Dendritic cell treated with granulocyte-macrophage colony-stimulating factor and Interleukin-4, amounts not matched to agents 40 ng/mL and 50 ng/mL, for 4 days (primary cell): ENCODE data around the gene TYMP.

Source experiments
- H3K27ac Mint-ChIP-seq: one replicate; pipeline ENCODE4 v1.8.0; 2022; ENCODE audit warnings: mild to moderate bottlenecking, mixed read lengths
- H3K27me3 Mint-ChIP-seq: one replicate; pipeline ENCODE4 v1.8.0; 2022; ENCODE audit warnings: mild to moderate bottlenecking, mixed read lengths
- H3K36me3 Mint-ChIP-seq: one replicate; pipeline ENCODE4 v1.8.0; 2022; ENCODE audit warnings: low read depth, mixed read lengths
- H3K4me1 Mint-ChIP-seq: one replicate; pipeline ENCODE4 v1.8.0; 2022; ENCODE audit warnings: low read depth, mixed read lengths
- H3K4me3 Mint-ChIP-seq: one replicate; pipeline ENCODE4 v1.8.0; 2022; ENCODE audit warnings: mild to moderate bottlenecking, moderate library complexity, mixed read lengths
- H3K9me3 Mint-ChIP-seq: one replicate; pipeline ENCODE4 v1.8.0; 2022; ENCODE audit warnings: mixed read lengths
- intact Hi-C: fragments of 100-400 bp; cut with micrococcal nuclease; formaldehyde crosslinking; loops from one replicate; pipeline ENCODE4 v1.15.0; 2022

The TYMP gene

DNA sequence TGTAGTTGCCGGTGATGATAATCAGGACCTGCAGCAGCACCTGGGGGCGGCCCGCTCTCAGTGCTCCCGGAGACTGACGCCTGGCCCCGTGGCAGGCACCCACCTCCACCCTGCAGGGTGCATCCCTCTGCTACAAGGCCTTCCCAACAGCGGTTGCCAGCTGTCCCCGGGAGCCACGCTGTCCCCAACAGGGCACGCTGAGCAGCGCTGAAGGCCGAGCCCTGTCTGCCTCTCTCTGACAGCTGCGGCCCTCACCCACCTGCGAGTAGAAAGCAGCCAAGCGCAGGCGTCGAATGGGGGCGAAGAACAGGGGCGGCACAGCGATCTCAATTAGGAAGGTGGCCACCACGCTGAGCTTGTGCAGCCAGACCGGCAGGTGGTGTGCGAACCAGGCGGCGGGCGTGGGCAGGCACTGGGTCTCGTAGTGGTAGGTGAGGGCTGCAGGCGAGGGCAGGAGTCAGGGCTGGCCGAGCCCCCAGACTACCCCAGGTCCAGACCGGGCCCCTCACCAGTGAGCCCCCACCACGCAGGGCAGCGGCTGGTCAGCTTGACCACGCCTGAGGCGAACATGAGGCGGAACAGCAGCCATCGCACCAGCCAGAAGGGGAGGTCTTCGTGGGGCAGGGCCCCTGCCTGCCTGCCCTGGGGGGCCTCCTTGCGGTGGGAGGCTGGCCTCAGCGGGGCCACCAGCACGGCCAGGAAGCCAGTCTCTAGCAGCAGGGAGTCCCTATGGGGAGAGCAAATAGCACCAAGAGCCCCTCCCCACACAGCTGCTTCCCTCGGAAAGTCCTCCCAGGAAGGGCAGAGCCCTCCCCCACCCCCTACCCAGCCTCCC is 23.8 kb downstream of the TYMP start:
- Mint-ChIP-seq H3K27me3 (no peaks in the 10 kb centered on the region), H3K4me3 (peak overlapping the region; percentile 98), H3K27ac (no peak overlapping the region), H3K9me3 (no peaks in the 10 kb centered on the region), H3K4me1 (peaks cover 35% of the 10 kb centered on the region), H3K36me3 (peaks cover 55% of the 10 kb centered on the region)
- intact Hi-C loops: loop anchor here (5.0 kb wide), 1 partner anchor 76 kb away; the partner anchor contains the start of gene CHKB

- intact Hi-C loops: loop anchor here (5.0 kb wide), 1 partner anchor 77 kb away; the partner anchor contains the start of gene CHKB
- Mint-ChIP-seq H3K9me3 (no peaks in the 10 kb centered on the region), H3K27me3 (no peaks in the 10 kb centered on the region), H3K4me1 (peaks cover 35% of the 10 kb centered on the region), H3K4me3 (no peak overlapping the region), H3K36me3 (peaks cover 55% of the 10 kb centered on the region), H3K27ac (no peak overlapping the region)
Measured at GRCh38 chr22:50505276-50505775, 24.5 kb downstream of the TYMP start.

DNA sequence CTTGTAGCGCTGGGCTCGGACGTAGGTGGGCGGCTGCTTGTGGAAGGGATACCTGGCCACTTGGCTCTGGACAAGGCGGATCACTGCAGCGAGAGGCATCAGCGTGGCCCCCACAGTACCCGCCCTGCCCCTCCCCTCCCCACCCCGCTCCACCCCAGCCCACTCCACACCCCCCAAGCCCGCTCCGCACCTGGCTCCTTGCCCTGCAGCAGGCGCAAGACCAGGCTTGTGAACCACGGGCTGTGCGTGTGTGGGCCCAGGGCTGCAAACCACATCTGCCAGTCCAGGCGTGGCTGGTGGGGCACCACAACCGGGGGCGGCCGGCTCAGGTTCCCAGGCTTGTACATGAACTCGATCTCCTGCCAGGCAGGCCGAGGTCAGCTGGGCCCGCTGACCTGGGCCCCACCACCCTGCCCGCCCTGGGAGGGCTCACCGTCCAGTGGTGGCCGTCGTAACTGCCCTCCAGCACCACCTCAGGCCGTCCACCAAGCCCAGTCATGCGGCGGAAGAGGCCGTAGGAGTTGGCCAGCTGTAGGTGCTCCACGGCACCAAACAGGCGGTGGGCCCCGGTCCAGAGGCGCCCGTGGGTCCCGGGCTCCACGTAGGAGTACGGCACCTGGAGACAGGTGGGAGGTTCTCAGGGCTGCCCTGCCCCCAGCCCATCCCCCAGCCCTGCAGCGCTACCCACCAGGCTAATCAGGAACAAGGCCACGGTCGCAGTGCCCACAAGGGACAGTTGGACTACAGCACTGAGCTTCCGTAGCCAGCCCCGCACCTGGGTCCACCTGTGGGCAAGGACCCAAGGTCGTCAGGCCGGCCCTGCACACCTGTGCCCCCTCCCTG is 25.2 kb downstream of the TYMP start:
- peaks cover 55% of the 10 kb centered on the region for H3K36me3 Mint-ChIP-seq
- no peak overlapping the region for H3K27ac Mint-ChIP-seq
- peaks cover 33% of the 10 kb centered on the region for H3K4me1 Mint-ChIP-seq
- H3K9me3 Mint-ChIP-seq: no peaks in the 10 kb centered on the region
- H3K27me3 Mint-ChIP-seq: no peaks in the 10 kb centered on the region
- H3K4me3 Mint-ChIP-seq: no peak overlapping the region
- intact Hi-C loops: loop anchor here (5.0 kb wide), 1 partner anchor 78 kb away; the partner anchor contains the start of gene CHKB

GRCh38 chr22:50503475-50504145 is 26.2 kb downstream of the TYMP start:
- Mint-ChIP-seq H3K36me3 (peaks cover 55% of the 10 kb centered on the region), H3K9me3 (no peaks in the 10 kb centered on the region), H3K4me1 (peaks cover 27% of the 10 kb centered on the region), H3K4me3 (no peak overlapping the region), H3K27ac (no peak overlapping the region), H3K27me3 (peaks cover 2% of the 10 kb centered on the region)
- intact Hi-C loops: no loop called here

DNA sequence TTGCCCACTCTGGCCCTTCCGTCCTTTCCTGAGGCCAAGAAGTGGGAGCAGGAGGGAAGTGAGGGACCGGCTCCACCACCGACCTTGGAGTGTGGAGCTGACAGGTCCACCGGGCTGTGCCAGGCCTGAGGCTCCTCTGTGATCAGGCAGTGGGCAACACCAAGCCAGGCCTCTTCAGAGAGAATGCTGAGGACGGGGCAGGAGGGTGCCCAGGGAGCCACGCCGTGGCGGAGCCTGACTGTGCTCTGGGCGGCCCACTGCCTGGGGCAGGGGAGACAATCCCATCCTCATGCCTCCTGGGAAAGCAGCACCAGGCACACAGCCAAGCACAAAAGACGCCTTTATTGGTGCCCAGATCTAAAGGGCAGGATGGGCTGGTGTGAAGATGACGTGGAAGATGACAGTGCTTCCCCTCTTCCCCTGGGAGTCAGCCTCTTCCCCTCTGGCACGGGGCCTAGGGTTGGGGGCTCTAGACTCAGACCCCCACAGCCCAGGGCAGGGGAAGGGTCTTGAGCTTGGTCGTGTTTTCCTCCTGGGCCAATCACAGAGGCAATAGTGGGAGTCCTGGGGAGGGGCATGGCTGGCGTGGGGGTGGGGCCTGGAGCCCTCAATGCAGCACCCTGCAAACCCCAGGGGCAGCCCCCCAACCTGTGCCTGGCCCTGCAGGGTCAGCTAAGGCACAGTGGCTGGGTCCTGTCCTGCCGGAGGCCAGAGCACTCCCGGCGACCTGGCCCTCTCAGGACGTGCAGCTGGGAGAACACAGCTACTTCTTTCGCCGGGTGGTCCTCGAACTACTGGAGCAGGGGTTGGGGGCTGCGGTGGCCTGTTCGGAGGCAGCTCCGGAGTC is 27.0 kb downstream of the TYMP start:
- intact Hi-C loops: no loop called here
- H3K4me3 Mint-ChIP-seq: no peak overlapping the region

GRCh38 chr22:50502096-50502495 is 27.7 kb downstream of the TYMP start:
- Mint-ChIP-seq H3K4me3 (no peak overlapping the region), H3K36me3 (peaks cover 45% of the 10 kb centered on the region), H3K27me3 (peaks cover 11% of the 10 kb centered on the region), H3K27ac (no peak overlapping the region), H3K9me3 (no peaks in the 10 kb centered on the region), H3K4me1 (peaks cover 33% of the 10 kb centered on the region)
- intact Hi-C loops: no loop called here

More for the DNA sequence above, 27.0 kb downstream of the TYMP start:
- Mint-ChIP-seq H3K27me3 (peaks cover 5% of the 10 kb centered on the region), H3K27ac (no peak overlapping the region), H3K9me3 (no peaks in the 10 kb centered on the region), H3K4me1 (peaks cover 33% of the 10 kb centered on the region), H3K36me3 (peaks cover 49% of the 10 kb centered on the region)

GRCh38 chr22:50500452-50500851 is 29.4 kb downstream of the TYMP start:
- H3K27me3 Mint-ChIP-seq: peaks cover 19% of the 10 kb centered on the region
- H3K27ac Mint-ChIP-seq: no peak overlapping the region
- peaks cover 17% of the 10 kb centered on the region for H3K4me1 Mint-ChIP-seq
- H3K36me3 Mint-ChIP-seq: peaks cover 33% of the 10 kb centered on the region
- intact Hi-C loops: no loop called here
- no peak overlapping the region for H3K4me3 Mint-ChIP-seq
- no peaks in the 10 kb centered on the region for H3K9me3 Mint-ChIP-seq

GRCh38 chr22:50498322-50498890 is 31.4 kb downstream of the TYMP start:
- Mint-ChIP-seq H3K36me3 (peaks cover 14% of the 10 kb centered on the region), H3K4me3 (no peak overlapping the region), H3K4me1 (peaks cover 14% of the 10 kb centered on the region), H3K27me3 (peaks cover 21% of the 10 kb centered on the region), H3K27ac (no peak overlapping the region), H3K9me3 (no peaks in the 10 kb centered on the region)
- intact Hi-C loops: loop anchor here (5.0 kb wide), 1 partner anchor 256 kb away; no protein-coding TSS in a partner anchor

DNA sequence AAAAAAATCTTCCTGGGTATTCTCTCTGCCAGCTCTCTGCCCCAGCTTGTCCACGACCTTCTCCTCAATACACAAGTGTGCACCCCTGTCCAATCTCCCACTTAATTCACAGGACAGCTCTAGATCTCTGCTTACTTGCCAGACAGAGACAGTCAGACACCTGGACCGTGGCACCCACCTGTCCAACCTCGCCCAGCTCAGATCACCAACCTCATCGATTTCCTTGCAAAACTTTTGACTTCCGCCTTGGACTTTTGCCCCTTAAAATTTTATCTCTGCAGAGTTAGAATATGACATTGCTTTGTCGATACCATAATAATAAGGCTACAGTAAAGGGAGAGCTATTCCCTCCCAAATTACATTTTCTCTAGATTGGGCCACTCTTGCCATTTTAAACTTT is 32.7 kb downstream of the TYMP start:
- Mint-ChIP-seq H3K27ac (no peak overlapping the region), H3K4me1 (peaks cover 14% of the 10 kb centered on the region), H3K36me3 (peaks cover under 1% of the 10 kb centered on the region), H3K9me3 (no peaks in the 10 kb centered on the region), H3K27me3 (peaks cover 21% of the 10 kb centered on the region), H3K4me3 (no peak overlapping the region)
- intact Hi-C loops: loop anchor here (5.0 kb wide), 1 partner anchor 255 kb away; no protein-coding TSS in a partner anchor

- peak overlapping the region; percentile 28 for H3K4me3 Mint-ChIP-seq
- intact Hi-C loops: no loop called here
- peaks cover 34% of the 10 kb centered on the region for H3K27me3 Mint-ChIP-seq
- peak overlapping the region; percentile 51 for H3K27ac Mint-ChIP-seq
- no peaks in the 10 kb centered on the region for H3K36me3 Mint-ChIP-seq
- no peaks in the 10 kb centered on the region for H3K9me3 Mint-ChIP-seq
- H3K4me1 Mint-ChIP-seq: peaks cover 9% of the 10 kb centered on the region
Measured at GRCh38 chr22:50490531-50491308, 39.1 kb downstream of the TYMP start.

DNA sequence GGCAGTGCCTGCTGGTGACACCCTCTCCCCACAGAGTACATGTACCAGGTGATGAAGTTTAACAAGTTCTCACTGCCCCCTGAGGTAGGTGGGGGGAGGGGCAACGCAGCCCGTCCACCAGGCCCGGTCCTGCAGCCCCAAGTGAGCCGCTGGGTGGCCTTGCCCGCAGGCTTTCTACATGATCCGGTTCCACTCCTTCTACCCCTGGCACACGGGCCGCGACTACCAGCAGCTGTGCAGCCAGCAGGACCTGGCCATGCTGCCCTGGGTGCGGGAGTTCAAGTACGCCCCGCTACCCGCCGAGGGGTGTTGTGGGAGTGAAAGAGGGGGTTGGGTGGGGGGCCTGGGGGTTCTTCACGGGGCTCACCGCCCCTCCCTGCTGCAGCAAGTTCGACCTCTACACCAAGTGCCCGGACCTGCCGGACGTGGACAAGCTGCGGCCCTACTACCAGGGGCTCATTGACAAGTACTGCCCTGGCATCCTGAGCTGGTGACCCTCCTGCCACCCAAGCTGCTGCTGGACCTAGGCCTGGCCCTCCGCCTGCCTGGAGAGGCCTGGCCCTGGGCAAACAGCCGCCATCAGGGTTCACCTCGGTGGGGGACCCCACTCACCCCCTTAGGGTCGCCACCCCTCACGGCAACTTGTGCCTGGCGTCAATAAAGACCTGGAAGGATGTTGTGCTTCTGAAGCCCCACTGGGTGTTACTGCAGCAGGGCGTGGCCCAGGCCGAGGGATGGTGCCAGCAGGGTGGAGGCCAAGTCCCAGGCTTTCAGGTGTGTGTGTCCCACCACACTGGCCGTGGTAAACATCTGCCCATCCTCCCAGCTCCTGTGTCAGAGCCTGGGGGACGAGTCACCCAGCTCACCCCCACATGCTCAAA is 40.2 kb downstream of the TYMP start:
- intact Hi-C loops: no loop called here
- Mint-ChIP-seq H3K4me1 (peaks cover 9% of the 10 kb centered on the region), H3K36me3 (no peaks in the 10 kb centered on the region), H3K9me3 (no peaks in the 10 kb centered on the region), H3K4me3 (no peak overlapping the region), H3K27me3 (peaks cover 39% of the 10 kb centered on the region), H3K27ac (no peak overlapping the region)
